WTC11 (cell line): ENCODE data around the gene FHOD3. TPM values are rescaled to one million over a fixed set of nuclear protein-coding genes. Genes with fewer than 3 reads are reported as not detected.

ENCODE experiments used
- ATAC-seq: fragments of 200-7000 bp; cut with Tn5 transposase; 2 replicates; pipeline ENCODE4 v1.10.0; 2021; ENCODE audit warnings: mild to moderate bottlenecking, moderate library complexity
- CTCF ChIA-PET: fragments of 300-600 bp; sonication (Branson Sonifier 250); formaldehyde crosslinking; loops from one replicate; lab custom pipeline; 2021; ENCODE audit warnings: antibody characterized with exemption; lab: Charles Lee
- POLR2A ChIA-PET: fragments of 350-600 bp; sonication (Branson Sonifier 250); formaldehyde crosslinking; loops from one replicate; lab custom pipeline; 2021; ENCODE audit warnings: antibody characterized with exemption; lab: Charles Lee
- DNase-seq: peaks from one replicate; pipeline ENCODE4 v3.0.0; 2021; ENCODE audit warnings: low spot score
- H3K27ac Mint-ChIP-seq: 2 replicates; pipeline ENCODE4 v1.8.0; 2021; ENCODE audit warnings: mixed read lengths
- H3K27me3 Mint-ChIP-seq: 2 replicates; pipeline ENCODE4 v1.8.0; 2021; ENCODE audit warnings: low read depth, mild to moderate bottlenecking, moderate library complexity, mixed read lengths
- H3K36me3 Mint-ChIP-seq: 2 replicates; pipeline ENCODE4 v1.8.0; 2021; ENCODE audit warnings: mixed read lengths
- H3K4me1 Mint-ChIP-seq: 2 replicates; pipeline ENCODE4 v1.8.0; 2022; ENCODE audit warnings: mixed read lengths
- H3K4me3 Mint-ChIP-seq: 2 replicates; pipeline ENCODE4 v1.8.0; 2021; ENCODE audit warnings: mild to moderate bottlenecking, moderate library complexity, mixed read lengths
- H3K9me3 Mint-ChIP-seq: 2 replicates; pipeline ENCODE4 v1.8.0; 2021; ENCODE audit warnings: mixed read lengths
- AFF4 ChIP-seq: sonication (generic); formaldehyde crosslinking; IDR thresholded peaks from 2 replicates; pipeline ENCODE4 v1.8.1; 2023; ENCODE audit warnings: mild to moderate bottlenecking, missing genetic modification reagents, borderline replicate concordance
- ATF2 ChIP-seq: sonication (generic); formaldehyde crosslinking; IDR thresholded peaks from 2 replicates; pipeline ENCODE4 v1.8.1; 2022; ENCODE audit warnings: low read depth, missing genetic modification reagents, borderline replicate concordance
- ATF3 ChIP-seq: sonication (generic); formaldehyde crosslinking; conservative IDR thresholded peaks from 2 replicates; pipeline ENCODE4 v1.8.1; 2022; ENCODE audit warnings: mild to moderate bottlenecking, missing genetic modification reagents
- CREB1 ChIP-seq: sonication (generic); formaldehyde crosslinking; IDR thresholded peaks from 2 replicates; pipeline ENCODE4 v1.8.0; 2023; ENCODE audit warnings: mild to moderate bottlenecking, missing genetic modification reagents
- CTCF ChIP-seq: fragments of 200-600 bp; IDR thresholded peaks from 2 replicates; pipeline ENCODE4 v1.8.0; 2022; ENCODE audit warnings: antibody characterized with exemption
- E2F4 ChIP-seq: sonication (generic); formaldehyde crosslinking; IDR thresholded peaks from 2 replicates; pipeline ENCODE4 v1.8.1; 2022; ENCODE audit warnings: low read depth, mild to moderate bottlenecking, moderate library complexity, missing genetic modification reagents, borderline replicate concordance
- EMX1 ChIP-seq: fragments of 250-450 bp; sonication (Bioruptor Pico); IDR thresholded peaks from 2 replicates; pipeline ENCODE4 v1.8.0; 2021; ENCODE audit warnings: mild to moderate bottlenecking
- ESRRA ChIP-seq: sonication (generic); formaldehyde crosslinking; IDR thresholded peaks from 2 replicates; pipeline ENCODE4 v1.8.1; 2022; ENCODE audit warnings: mild to moderate bottlenecking, missing genetic modification reagents, borderline replicate concordance
- FOXP1 ChIP-seq: sonication (generic); formaldehyde crosslinking; IDR thresholded peaks from 2 replicates; pipeline ENCODE4 v1.8.0; 2022; ENCODE audit warnings: missing genetic modification reagents, mild to moderate bottlenecking, moderate library complexity, borderline replicate concordance
- GRHL2 ChIP-seq: fragments of 250-450 bp; sonication (Bioruptor Pico); IDR thresholded peaks from 2 replicates; pipeline ENCODE4 v1.8.0; 2022; ENCODE audit warnings: mild to moderate bottlenecking, moderate library complexity; ENCODE audit not compliant: insufficient replicate concordance, severe bottlenecking
- JAZF1 ChIP-seq: fragments of 250-450 bp; sonication (Bioruptor Pico); IDR thresholded peaks from 2 replicates; pipeline ENCODE4 v1.9.0; 2021; ENCODE audit warnings: moderate library complexity, mild to moderate bottlenecking, inconsistent platforms
- MAX ChIP-seq: sonication (generic); formaldehyde crosslinking; IDR thresholded peaks from 2 replicates; pipeline ENCODE4 v1.8.0; 2022; ENCODE audit warnings: mild to moderate bottlenecking, missing genetic modification reagents
- NFE2L1 ChIP-seq: sonication (generic); formaldehyde crosslinking; IDR thresholded peaks from 2 replicates; pipeline ENCODE4 v1.8.1; 2023; ENCODE audit warnings: missing genetic modification reagents
- NR1H2 ChIP-seq: sonication (generic); formaldehyde crosslinking; IDR thresholded peaks from 2 replicates; pipeline ENCODE4 v1.9.0; 2021; ENCODE audit warnings: mild to moderate bottlenecking, moderate library complexity, missing genetic modification reagents
- NR2C2 ChIP-seq: sonication (generic); formaldehyde crosslinking; IDR thresholded peaks from 2 replicates; pipeline ENCODE4 v1.8.0; 2022; ENCODE audit warnings: mild to moderate bottlenecking, missing genetic modification reagents
- RORB ChIP-seq: fragments of 250-450 bp; sonication (Bioruptor Pico); IDR thresholded peaks from 2 replicates; pipeline ENCODE4 v1.9.0; 2021; ENCODE audit warnings: mild to moderate bottlenecking
- SOX15 ChIP-seq: fragments of 250-450 bp; sonication (Bioruptor Pico); IDR thresholded peaks from 2 replicates; pipeline ENCODE4 v1.9.0; 2021; ENCODE audit warnings: mild to moderate bottlenecking
- SP1 ChIP-seq: sonication (generic); formaldehyde crosslinking; conservative IDR thresholded peaks from 2 replicates; pipeline ENCODE4 v1.8.1; 2022; ENCODE audit warnings: missing genetic modification reagents
- TEAD4 ChIP-seq: sonication (generic); formaldehyde crosslinking; IDR thresholded peaks from 2 replicates; pipeline ENCODE4 v1.8.0; 2022; ENCODE audit warnings: mild to moderate bottlenecking, missing genetic modification reagents
- ZBTB43 ChIP-seq: sonication (generic); formaldehyde crosslinking; IDR thresholded peaks from 2 replicates; pipeline ENCODE4 v1.8.1; 2023; ENCODE audit warnings: mild to moderate bottlenecking, missing genetic modification reagents
- ZNF317 ChIP-seq: sonication (generic); formaldehyde crosslinking; IDR thresholded peaks from 2 replicates; pipeline ENCODE4 v1.8.1; 2023; ENCODE audit warnings: low read depth, mild to moderate bottlenecking, moderate library complexity, missing genetic modification reagents, borderline replicate concordance
- ZNF423 ChIP-seq: fragments of 250-450 bp; sonication (Bioruptor Pico); IDR thresholded peaks from 2 replicates; pipeline ENCODE4 v2.1.2; 2022; ENCODE audit warnings: mild to moderate bottlenecking, moderate library complexity
- ZNF512 ChIP-seq: sonication (generic); formaldehyde crosslinking; IDR thresholded peaks from 2 replicates; pipeline ENCODE4 v1.8.1; 2022; ENCODE audit warnings: missing genetic modification reagents, borderline replicate concordance
- total RNA-seq: library from RNA; stranded (reverse); gene quantifications from 3 replicates; pipeline ENCODE4 v1.2.3, GENCODE V29; 2021

The FHOD3 gene
- total RNA-seq, 1 experiment from 2014 or later = 3.8 TPM

- POLR2A ChIA-PET = no interaction called here
- CTCF ChIA-PET = no interaction called here
- DNase-seq (no peak), ATAC-seq (no peak)
- Mint-ChIP-seq H3K36me3 (peaks cover 33% of the 10 kb centered on the region), H3K27me3 (peaks cover 28% of the 10 kb centered on the region), H3K4me1 (0 out of 2 replicates have a peak, but pooled peaks cover 3% of the 10 kb centered on the region), H3K9me3 (peaks cover 40% of the 10 kb centered on the region)
- TF ChIP-seq MAX (CRISPR knock-in tag) (no peak), TEAD4 (CRISPR knock-in tag) (no peak), ZNF423 (CRISPR knock-in tag) (no peak), SP1 (CRISPR knock-in tag) (no peak), NFE2L1 (CRISPR knock-in tag) (no peak), GRHL2 (CRISPR knock-in tag) (no peak), CTCF (no peak), ZNF512 (CRISPR knock-in tag) (no peak), NR1H2 (CRISPR knock-in tag) (no peak), ATF3 (CRISPR knock-in tag) (no peak), SOX15 (CRISPR knock-in tag) (no peak), RORB (CRISPR knock-in tag) (no peak), ATF2 (CRISPR knock-in tag) (no peak), ZBTB43 (no peak), CREB1 (CRISPR knock-in tag) (no peak)
- TF ChIP-seq, all 79 proteins: peak for 0
- H3K27ac Mint-ChIP-seq = no peak overlapping the region
- no peak overlapping the region for H3K4me3 Mint-ChIP-seq
Observed at GRCh38 chr18:36732264-36732663, 434.8 kb downstream of the FHOD3 start.

GRCh38 chr18:36733150-36733549 is 435.6 kb downstream of the FHOD3 start:
- H3K4me1 Mint-ChIP-seq = 0 out of 2 replicates have a peak, but pooled peaks cover 3% of the 10 kb centered on the region
- POLR2A ChIA-PET = no interaction called here
- no peak overlapping the region for H3K27ac Mint-ChIP-seq
- ATAC-seq = peak; percentile 65
- DNase-seq = no peak
- H3K9me3 Mint-ChIP-seq = peaks cover 40% of the 10 kb centered on the region
- CTCF ChIA-PET = interaction anchor here (0.8 to 3.1 kb wide), 2 partner anchors 45 to 330 kb away, joined by 3 to 9 read pairs; no protein-coding TSS in a partner anchor
- peaks cover 33% of the 10 kb centered on the region for H3K36me3 Mint-ChIP-seq
- H3K27me3 Mint-ChIP-seq = peaks cover 28% of the 10 kb centered on the region
- H3K4me3 Mint-ChIP-seq = no peak overlapping the region
- TF ChIP-seq AFF4 (CRISPR knock-in tag) = no peak
- TF ChIP-seq E2F4 (CRISPR knock-in tag) = no peak
- TF ChIP-seq ZNF317 (CRISPR knock-in tag) = no peak
- no peak for TF ChIP-seq ATF3 (CRISPR knock-in tag)
- TF ChIP-seq FOXP1 (CRISPR knock-in tag) = no peak
- no peak for TF ChIP-seq JAZF1 (CRISPR knock-in tag)
- TF ChIP-seq ESRRA (CRISPR knock-in tag) = no peak
- TF ChIP-seq EMX1 = no peak
- no peak for TF ChIP-seq NR2C2
